ENCODE results near the gene TRIM31.

Gene TRIM31

GRCh38 chr6:30145818-30146217 is 32.9 kb upstream of the TRIM31 start:
- H2BK15ac ChIP-seq (ENCODE audit: low read length): no peak overlapping the region
- H3K9me3 ChIP-seq (replicated peaks in 1 of 2; ENCODE audit: control insufficient read depth in 2 of 2, insufficient read depth in 1 of 2, low read depth in 1 of 2, low read length in 2 of 2): no peaks in the 10 kb centered on the region
- no peak overlapping the region for H2BK5ac ChIP-seq (ENCODE audit: low read length)
- no peaks in the 10 kb centered on the region for H3K36me3 ChIP-seq (replicated peaks in 1 of 2; ENCODE audit: control insufficient read depth in 2 of 2, insufficient read depth in 2 of 2, low read length in 2 of 2)
- no peak for DNase-seq (ENCODE audit: low spot score)
- H2AFZ ChIP-seq (ENCODE audit: low read length): no peak overlapping the region
- no peak overlapping the region for H3K18ac ChIP-seq (ENCODE audit: low read length)
- no peak overlapping the region for H2BK120ac ChIP-seq (ENCODE audit: low read depth, low read length)
- H3K23ac ChIP-seq (ENCODE audit: low read depth, low read length, poor library complexity): no peak overlapping the region
- no peaks in the 10 kb centered on the region for H3K4me1 ChIP-seq (ENCODE audit: control insufficient read depth in 2 of 2, insufficient read depth in 1 of 2, low read depth in 1 of 2, low read length in 2 of 2)
- no peak overlapping the region for H3K14ac ChIP-seq (ENCODE audit: low read length)
- no peak overlapping the region for H2BK12ac ChIP-seq (ENCODE audit: low read length)
- no peak overlapping the region for H3K27ac ChIP-seq (replicated peaks; ENCODE audit: low read length)
- no peaks in the 10 kb centered on the region for H3K79me1 ChIP-seq (ENCODE audit: low read depth, low read length)
- H4K8ac ChIP-seq (ENCODE audit: low read depth, low read length): no peak overlapping the region
- no peak overlapping the region for H4K91ac ChIP-seq (ENCODE audit: low read depth, low read length, poor library complexity)
- no peak overlapping the region for H3K4ac ChIP-seq (ENCODE audit: low read length)
- peaks cover 0 to 49% (median 0%) of the 10 kb centered on the region in 3 experiments for H3K27me3 ChIP-seq (ENCODE audit: control insufficient read depth in 3 of 3, insufficient read depth in 3 of 3, low read depth in 1 of 3, low read length in 3 of 3)
- WGBS, 2 donors (ENCODE audit: extremely low coverage in 2 of 2, insufficient read length in 2 of 2, insufficient replicate concordance in 1 of 2): no CpG with 5 or more reads among the region's 7 CpGs
- H3K9ac ChIP-seq (ENCODE audit: low read depth, low read length, poor library complexity): no peak overlapping the region
- H3K4me2 ChIP-seq (ENCODE audit: insufficient read depth, low read length, poor library complexity, severe bottlenecking): no peak overlapping the region
- no peak overlapping the region for H3K4me3 ChIP-seq (ENCODE audit: low read length in 2 of 2)
- no peak overlapping the region for H2AK5ac ChIP-seq (ENCODE audit: low read depth, low read length)

- Histone ChIP-seq H2BK12ac (ENCODE audit: low read length) (no peak overlapping the region), H2BK15ac (ENCODE audit: low read length) (no peak overlapping the region), H3K18ac (ENCODE audit: low read length) (no peak overlapping the region), H3K79me1 (ENCODE audit: low read depth, low read length) (no peaks in the 10 kb centered on the region), H3K27me3 (ENCODE audit: control insufficient read depth in 3 of 3, insufficient read depth in 3 of 3, low read depth in 1 of 3, low read length in 3 of 3) (peaks cover 0 to 44% (median 0%) of the 10 kb centered on the region in 3 experiments), H3K4me2 (ENCODE audit: insufficient read depth, low read length, poor library complexity, severe bottlenecking) (no peak overlapping the region), H3K27ac (replicated peaks; ENCODE audit: low read length) (no peak overlapping the region), H2BK120ac (ENCODE audit: low read depth, low read length) (no peak overlapping the region), H3K9ac (ENCODE audit: low read depth, low read length, poor library complexity) (no peak overlapping the region), H3K4me3 (ENCODE audit: low read length in 2 of 2) (no peak overlapping the region), H2AK5ac (ENCODE audit: low read depth, low read length) (no peak overlapping the region), H2BK5ac (ENCODE audit: low read length) (no peak overlapping the region), H2AFZ (ENCODE audit: low read length) (no peak overlapping the region), H4K91ac (ENCODE audit: low read depth, low read length, poor library complexity) (no peak overlapping the region), H3K4ac (ENCODE audit: low read length) (no peak overlapping the region), H3K4me1 (ENCODE audit: control insufficient read depth in 2 of 2, insufficient read depth in 1 of 2, low read depth in 1 of 2, low read length in 2 of 2) (no peaks in the 10 kb centered on the region), H3K36me3 (replicated peaks in 1 of 2; ENCODE audit: control insufficient read depth in 2 of 2, insufficient read depth in 2 of 2, low read length in 2 of 2) (no peaks in the 10 kb centered on the region), H3K14ac (ENCODE audit: low read length) (no peak overlapping the region), H3K9me3 (replicated peaks in 1 of 2; ENCODE audit: control insufficient read depth in 2 of 2, insufficient read depth in 1 of 2, low read depth in 1 of 2, low read length in 2 of 2) (no peaks in the 10 kb centered on the region), H4K8ac (ENCODE audit: low read depth, low read length) (no peak overlapping the region), H3K23ac (ENCODE audit: low read depth, low read length, poor library complexity) (no peak overlapping the region)
- no CpG with 5 or more reads among the region's 6 CpGs for whole genome bisulfite sequencing, 2 donors (ENCODE audit: extremely low coverage in 2 of 2, insufficient read length in 2 of 2, insufficient replicate concordance in 1 of 2)
- DNase-seq (ENCODE audit: low spot score): no peak
These were observed 31.9 kb upstream of the TRIM31 start for GRCh38 chr6:30144811-30145210.

- no peak overlapping the region for H3K9ac ChIP-seq (ENCODE audit: low read depth, low read length, poor library complexity)
- H3K18ac ChIP-seq (ENCODE audit: low read length): no peak overlapping the region
- WGBS, 2 donors (ENCODE audit: extremely low coverage in 2 of 2, insufficient read length in 2 of 2, insufficient replicate concordance in 1 of 2): no CpG with 5 or more reads among the region's 2 CpGs
- no peak overlapping the region for H3K4me3 ChIP-seq (ENCODE audit: low read length in 2 of 2)
- H3K4ac ChIP-seq (ENCODE audit: low read length): no peak overlapping the region
- no peak overlapping the region for H3K4me2 ChIP-seq (ENCODE audit: insufficient read depth, low read length, poor library complexity, severe bottlenecking)
- DNase-seq (ENCODE audit: low spot score): no peak
- no peak overlapping the region for H3K23ac ChIP-seq (ENCODE audit: low read depth, low read length, poor library complexity)
- H3K36me3 ChIP-seq (replicated peaks in 1 of 2; ENCODE audit: control insufficient read depth in 2 of 2, insufficient read depth in 2 of 2, low read length in 2 of 2): no peaks in the 10 kb centered on the region
- no peaks in the 10 kb centered on the region for H3K9me3 ChIP-seq (replicated peaks in 1 of 2; ENCODE audit: control insufficient read depth in 2 of 2, insufficient read depth in 1 of 2, low read depth in 1 of 2, low read length in 2 of 2)
- no peaks in the 10 kb centered on the region for H3K4me1 ChIP-seq (ENCODE audit: control insufficient read depth in 2 of 2, insufficient read depth in 1 of 2, low read depth in 1 of 2, low read length in 2 of 2)
- no peak overlapping the region for H2BK5ac ChIP-seq (ENCODE audit: low read length)
- no peak overlapping the region for H3K14ac ChIP-seq (ENCODE audit: low read length)
- no peak overlapping the region for H2BK12ac ChIP-seq (ENCODE audit: low read length)
- H3K27ac ChIP-seq (replicated peaks; ENCODE audit: low read length): no peak overlapping the region
- no peak overlapping the region for H4K91ac ChIP-seq (ENCODE audit: low read depth, low read length, poor library complexity)
- H3K79me1 ChIP-seq (ENCODE audit: low read depth, low read length): no peaks in the 10 kb centered on the region
- no peak overlapping the region for H2AK5ac ChIP-seq (ENCODE audit: low read depth, low read length)
- no peak overlapping the region for H2BK120ac ChIP-seq (ENCODE audit: low read depth, low read length)
- no peak overlapping the region for H4K8ac ChIP-seq (ENCODE audit: low read depth, low read length)
- H2BK15ac ChIP-seq (ENCODE audit: low read length): no peak overlapping the region
- H2AFZ ChIP-seq (ENCODE audit: low read length): no peak overlapping the region
- H3K27me3 ChIP-seq (ENCODE audit: control insufficient read depth in 3 of 3, insufficient read depth in 3 of 3, low read depth in 1 of 3, low read length in 3 of 3): peaks cover 0 to 46% (median 0%) of the 10 kb centered on the region in 3 experiments
These were observed 30.9 kb upstream of the TRIM31 start for GRCh38 chr6:30143780-30144179.

- Histone ChIP-seq H2BK120ac (ENCODE audit: low read depth, low read length) (no peak overlapping the region), H3K18ac (ENCODE audit: low read length) (no peak overlapping the region), H4K91ac (ENCODE audit: low read depth, low read length, poor library complexity) (no peak overlapping the region), H3K4me1 (ENCODE audit: control insufficient read depth in 2 of 2, insufficient read depth in 1 of 2, low read depth in 1 of 2, low read length in 2 of 2) (no peaks in the 10 kb centered on the region), H2BK12ac (ENCODE audit: low read length) (no peak overlapping the region), H3K36me3 (replicated peaks in 1 of 2; ENCODE audit: control insufficient read depth in 2 of 2, insufficient read depth in 2 of 2, low read length in 2 of 2) (no peaks in the 10 kb centered on the region), H2BK15ac (ENCODE audit: low read length) (no peak overlapping the region), H3K9ac (ENCODE audit: low read depth, low read length, poor library complexity) (no peak overlapping the region), H3K27ac (replicated peaks; ENCODE audit: low read length) (no peak overlapping the region), H3K4me3 (ENCODE audit: low read length in 2 of 2) (no peak overlapping the region), H2AK5ac (ENCODE audit: low read depth, low read length) (no peak overlapping the region), H3K14ac (ENCODE audit: low read length) (no peak overlapping the region), H2BK5ac (ENCODE audit: low read length) (no peak overlapping the region), H3K9me3 (replicated peaks in 1 of 2; ENCODE audit: control insufficient read depth in 2 of 2, insufficient read depth in 1 of 2, low read depth in 1 of 2, low read length in 2 of 2) (no peaks in the 10 kb centered on the region), H3K27me3 (ENCODE audit: control insufficient read depth in 3 of 3, insufficient read depth in 3 of 3, low read depth in 1 of 3, low read length in 3 of 3) (peaks cover 0 to 48% (median 0%) of the 10 kb centered on the region in 3 experiments), H3K4me2 (ENCODE audit: insufficient read depth, low read length, poor library complexity, severe bottlenecking) (no peak overlapping the region), H4K8ac (ENCODE audit: low read depth, low read length) (no peak overlapping the region), H3K23ac (ENCODE audit: low read depth, low read length, poor library complexity) (no peak overlapping the region), H2AFZ (ENCODE audit: low read length) (no peak overlapping the region), H3K79me1 (ENCODE audit: low read depth, low read length) (no peaks in the 10 kb centered on the region), H3K4ac (ENCODE audit: low read length) (no peak overlapping the region)
- DNase-seq (ENCODE audit: low spot score): no peak
- no CpG with 5 or more reads among the region's 3 CpGs for WGBS, 2 donors (ENCODE audit: extremely low coverage in 2 of 2, insufficient read length in 2 of 2, insufficient replicate concordance in 1 of 2)
These were observed 29.8 kb upstream of the TRIM31 start for GRCh38 chr6:30142665-30143064.
